Upper lobe of right lung (tissue), 1 donor: ENCODE data around the gene MC1R. TPM values are rescaled to one million over a fixed set of nuclear protein-coding genes. Genes with fewer than 3 reads are reported as not detected.
"Not testable (repeated sequence)": the region's sequence is repeated elsewhere in the genome, so short reads cannot be mapped to it uniquely, and the experiment has no call there.

ENCODE experiments used
- ATAC-seq: fragments of 200-7000 bp; cut with Tn5 transposase; one replicate; pipeline ENCODE4 v1.9.1; 2020; ENCODE audit warnings: mild to moderate bottlenecking, moderate library complexity
- DNase-seq: peaks from one replicate; pipeline ENCODE4 v3.0.0-alpha.2; 2020
- H3K27ac ChIP-seq: fragments of 200-600 bp; one replicate; pipeline ENCODE4 v1.8.0; 2022
- H3K27me3 ChIP-seq: fragments of 200-600 bp; one replicate; pipeline ENCODE4 v1.8.0; 2022; ENCODE audit warnings: mild to moderate bottlenecking
- H3K36me3 ChIP-seq: fragments of 200-600 bp; one replicate; pipeline ENCODE4 v1.8.0; 2022
- H3K4me1 ChIP-seq: fragments of 200-600 bp; one replicate; pipeline ENCODE4 v1.8.0; 2022
- H3K4me3 ChIP-seq: fragments of 200-600 bp; one replicate; pipeline ENCODE4 v1.8.0; 2022; ENCODE audit warnings: mild to moderate bottlenecking
- H3K9me3 ChIP-seq: fragments of 200-600 bp; one replicate; pipeline ENCODE4 v1.8.0; 2022
- intact Hi-C: fragments of 100-400 bp; cut with DNase I; formaldehyde crosslinking; loops from one replicate; pipeline ENCODE4 v1.11.0; 2022
- total RNA-seq: library from RNA; stranded (reverse); fragmentation: NEBNext Ultra II Directional; extraction: Animal tissue kit (Norgen Biotek cat#: 25700); gene quantifications from one replicate; pipeline ENCODE4 v1.2.1, GENCODE V29; 2021
- TF ChIP-seq, protein P1 (sequence below): fragments of 200-600 bp; IDR thresholded peaks from one replicate; pipeline ENCODE4 v1.8.0; 2022; ENCODE audit warnings: antibody characterized with exemption
- donor health status: DM: no; HTN: yes; CAD: no; lungs with severe emphysema.

The MC1R gene
- total RNA-seq, 1 donor from 2014 or later = 3.6 TPM

- ATAC-seq = peak; percentile 2
- Histone ChIP-seq H3K4me3 (no peak overlapping the region), H3K27ac (no peak overlapping the region), H3K4me1 (peaks cover 5% of the 10 kb centered on the region), H3K27me3 (no peaks in the 10 kb centered on the region), H3K9me3 (no peaks in the 10 kb centered on the region), H3K36me3 (peaks cover 35% of the 10 kb centered on the region)
- intact Hi-C loops = no loop called here
- TF ChIP-seq, protein P1, sequence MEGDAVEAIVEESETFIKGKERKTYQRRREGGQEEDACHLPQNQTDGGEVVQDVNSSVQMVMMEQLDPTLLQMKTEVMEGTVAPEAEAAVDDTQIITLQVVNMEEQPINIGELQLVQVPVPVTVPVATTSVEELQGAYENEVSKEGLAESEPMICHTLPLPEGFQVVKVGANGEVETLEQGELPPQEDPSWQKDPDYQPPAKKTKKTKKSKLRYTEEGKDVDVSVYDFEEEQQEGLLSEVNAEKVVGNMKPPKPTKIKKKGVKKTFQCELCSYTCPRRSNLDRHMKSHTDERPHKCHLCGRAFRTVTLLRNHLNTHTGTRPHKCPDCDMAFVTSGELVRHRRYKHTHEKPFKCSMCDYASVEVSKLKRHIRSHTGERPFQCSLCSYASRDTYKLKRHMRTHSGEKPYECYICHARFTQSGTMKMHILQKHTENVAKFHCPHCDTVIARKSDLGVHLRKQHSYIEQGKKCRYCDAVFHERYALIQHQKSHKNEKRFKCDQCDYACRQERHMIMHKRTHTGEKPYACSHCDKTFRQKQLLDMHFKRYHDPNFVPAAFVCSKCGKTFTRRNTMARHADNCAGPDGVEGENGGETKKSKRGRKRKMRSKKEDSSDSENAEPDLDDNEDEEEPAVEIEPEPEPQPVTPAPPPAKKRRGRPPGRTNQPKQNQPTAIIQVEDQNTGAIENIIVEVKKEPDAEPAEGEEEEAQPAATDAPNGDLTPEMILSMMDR = no peak
- DNase-seq = no peak
Observed at GRCh38 chr16:89910717-89911354, 7.8 kb upstream of the MC1R start.

GRCh38 chr16:89911375-89911774 lies 7.3 kb upstream of the MC1R start:
- H3K36me3 ChIP-seq = peaks cover 30% of the 10 kb centered on the region
- H3K4me3 ChIP-seq = no peak overlapping the region
- H3K27ac ChIP-seq = no peak overlapping the region
- peaks cover 5% of the 10 kb centered on the region for H3K4me1 ChIP-seq
- no peaks in the 10 kb centered on the region for H3K27me3 ChIP-seq
- no peak for ATAC-seq
- intact Hi-C loops = no loop called here
- no peak for DNase-seq
- no peaks in the 10 kb centered on the region for H3K9me3 ChIP-seq
- TF ChIP-seq, protein P1 = no peak

GRCh38 chr16:89912143-89912542 lies 6.5 kb upstream of the MC1R start:
- H3K9me3 ChIP-seq = no peaks in the 10 kb centered on the region
- ATAC-seq = no peak
- no peak for DNase-seq
- TF ChIP-seq, protein P1 = no peak
- H3K4me1 ChIP-seq = peaks cover 7% of the 10 kb centered on the region
- intact Hi-C loops = no loop called here
- H3K4me3 ChIP-seq = no peak overlapping the region
- peaks cover 23% of the 10 kb centered on the region for H3K36me3 ChIP-seq
- no peak overlapping the region for H3K27ac ChIP-seq
- no peaks in the 10 kb centered on the region for H3K27me3 ChIP-seq

- DNase-seq (no peak), ATAC-seq (no peak)
- intact Hi-C loops = no loop called here
- H3K27me3 ChIP-seq = no peaks in the 10 kb centered on the region
- H3K9me3 ChIP-seq = no peaks in the 10 kb centered on the region
- H3K4me3 ChIP-seq = no peak overlapping the region
- H3K27ac ChIP-seq = no peak overlapping the region
- peaks cover 23% of the 10 kb centered on the region for H3K36me3 ChIP-seq
- peaks cover 12% of the 10 kb centered on the region for H3K4me1 ChIP-seq
- TF ChIP-seq, protein P1 = no peak
Observed at GRCh38 chr16:89912627-89913026, 6.0 kb upstream of the MC1R start.

DNA sequence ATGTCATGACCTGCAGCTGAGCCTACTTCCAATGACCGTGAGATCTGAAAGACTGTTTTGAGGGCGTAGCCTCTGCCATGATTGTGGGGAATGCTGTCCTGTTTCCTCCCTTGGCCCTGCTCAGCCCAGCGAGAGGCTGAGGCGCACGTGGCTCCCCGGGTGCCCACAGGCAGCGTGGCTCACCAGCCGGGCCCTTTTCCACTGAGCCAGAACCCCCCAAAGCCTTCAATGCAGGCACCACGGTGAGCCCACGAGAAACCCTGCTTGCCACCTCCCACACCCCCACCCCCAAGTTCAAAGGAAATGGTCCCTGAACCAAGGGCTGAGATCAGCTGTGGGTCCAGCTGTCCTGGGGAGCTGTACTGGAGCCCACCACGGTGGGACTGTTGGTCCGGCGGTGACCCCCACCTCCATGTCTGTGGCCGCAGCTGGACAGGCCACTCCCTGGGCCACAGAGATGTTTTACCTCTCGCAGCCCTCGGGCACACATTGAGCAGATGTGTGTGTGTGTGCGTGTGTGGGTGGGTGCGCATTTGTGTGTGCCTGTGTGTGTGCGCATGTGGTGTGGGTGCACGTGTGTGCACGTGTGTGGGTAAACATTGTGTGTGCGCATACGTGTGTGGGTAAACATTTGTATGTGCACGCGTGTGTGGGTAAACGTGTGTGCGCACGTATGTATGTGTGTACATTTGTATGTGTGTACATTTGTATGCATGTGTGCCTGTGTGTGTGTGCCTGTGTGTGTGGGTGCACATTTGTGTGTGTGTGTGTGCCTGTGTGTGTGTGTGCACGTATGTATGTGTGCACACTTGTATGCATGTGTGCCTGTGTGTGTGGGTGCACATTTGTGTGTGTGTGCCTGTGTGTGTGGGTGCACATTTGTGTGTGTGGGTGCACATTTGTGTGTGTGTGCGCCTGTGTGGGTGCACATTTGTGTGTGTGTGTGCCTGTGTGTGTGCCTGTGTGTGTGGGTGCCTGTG lies 5.0 kb upstream of the MC1R start:
- intact Hi-C loops = no loop called here
- peaks cover 22% of the 10 kb centered on the region for H3K36me3 ChIP-seq
- TF ChIP-seq, protein P1 = no peak
- H3K27ac ChIP-seq = no peak overlapping the region
- ATAC-seq (no peak), DNase-seq (no peak)
- H3K4me3 ChIP-seq = no peak overlapping the region
- H3K27me3 ChIP-seq = no peaks in the 10 kb centered on the region
- H3K9me3 ChIP-seq = no peaks in the 10 kb centered on the region
- H3K4me1 ChIP-seq = peaks cover 22% of the 10 kb centered on the region

DNA sequence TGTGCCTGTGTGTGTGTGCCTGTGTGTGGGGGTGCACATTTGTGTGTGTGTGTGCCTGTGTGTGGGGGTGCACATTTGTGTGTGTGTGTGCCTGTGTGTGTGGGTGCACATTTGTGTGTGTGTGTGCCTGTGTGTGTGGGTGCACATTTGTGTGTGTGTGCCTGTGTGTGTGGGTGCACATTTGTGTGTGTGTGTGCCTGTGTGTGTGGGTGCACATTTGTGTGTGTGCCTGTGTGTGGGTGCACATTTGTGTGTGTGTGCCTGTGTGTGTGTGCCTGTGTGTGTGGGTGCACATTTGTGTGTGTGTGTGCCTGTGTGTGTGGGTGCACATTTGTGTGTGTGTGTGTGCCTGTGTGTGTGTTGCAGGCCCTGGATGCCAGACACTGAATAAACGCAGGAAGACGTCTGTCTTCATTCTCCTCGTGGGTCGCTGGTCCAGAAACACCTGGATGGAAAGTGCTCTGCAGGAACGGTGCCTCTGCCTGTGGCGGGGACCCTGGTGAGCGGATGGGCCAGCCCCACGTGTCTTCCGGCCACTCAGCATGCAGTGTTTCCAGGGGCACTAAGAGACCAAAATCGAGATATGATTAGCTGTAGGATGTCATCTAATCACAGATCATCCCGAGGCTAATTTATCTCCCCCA lies 3.9 kb upstream of the MC1R start:
- ATAC-seq, H3K27ac ChIP-seq, intact Hi-C loops, H3K4me3 ChIP-seq, DNase-seq, H3K9me3 ChIP-seq, H3K27me3 ChIP-seq: not testable (repeated sequence)
- Histone ChIP-seq H3K36me3 (peaks cover 16% of the 10 kb centered on the region), H3K4me1 (peaks cover 25% of the 10 kb centered on the region)
